ENCODE measurements around the gene TET3. TPM values are rescaled to one million over a fixed set of nuclear protein-coding genes. Genes with fewer than 3 reads are reported as not detected.

TET3 gene
- total RNA-seq, 1 donor from 2014 or later: 21.5 TPM

DNA sequence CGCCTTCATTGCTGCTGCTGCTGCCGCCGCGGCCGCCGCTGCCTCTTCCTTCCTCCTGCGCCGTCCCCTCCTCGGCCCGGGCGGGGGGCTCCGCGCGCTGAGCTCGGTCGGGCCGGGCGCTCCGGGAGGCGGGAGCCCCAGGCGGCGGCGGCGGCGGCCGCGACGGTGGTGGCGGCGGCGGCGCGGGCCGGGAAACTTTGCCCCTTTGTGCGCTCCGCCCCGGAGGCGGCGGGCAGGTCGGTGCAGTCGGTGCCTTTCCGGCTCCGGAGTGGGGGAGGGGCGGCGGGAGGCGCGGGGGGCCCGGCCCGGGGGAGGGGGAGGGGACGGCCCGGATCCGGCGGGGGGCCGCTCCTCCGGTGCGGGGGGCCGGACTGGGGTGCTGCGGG, 205 bp downstream of the TET3 start:
- no peaks in the 10 kb centered on the region for H3K9me3 ChIP-seq
- H3K36me3 ChIP-seq: no peaks in the 10 kb centered on the region
- peak overlapping the region; percentile 92 for H3K27ac ChIP-seq
- H3K4me1 ChIP-seq: peaks cover 85% of the 10 kb centered on the region
- intact Hi-C loops (cut with DNase I): no loop called here
- DNase-seq (peak; percentile 74), ATAC-seq (no peak)
- TF ChIP-seq, protein P1, sequence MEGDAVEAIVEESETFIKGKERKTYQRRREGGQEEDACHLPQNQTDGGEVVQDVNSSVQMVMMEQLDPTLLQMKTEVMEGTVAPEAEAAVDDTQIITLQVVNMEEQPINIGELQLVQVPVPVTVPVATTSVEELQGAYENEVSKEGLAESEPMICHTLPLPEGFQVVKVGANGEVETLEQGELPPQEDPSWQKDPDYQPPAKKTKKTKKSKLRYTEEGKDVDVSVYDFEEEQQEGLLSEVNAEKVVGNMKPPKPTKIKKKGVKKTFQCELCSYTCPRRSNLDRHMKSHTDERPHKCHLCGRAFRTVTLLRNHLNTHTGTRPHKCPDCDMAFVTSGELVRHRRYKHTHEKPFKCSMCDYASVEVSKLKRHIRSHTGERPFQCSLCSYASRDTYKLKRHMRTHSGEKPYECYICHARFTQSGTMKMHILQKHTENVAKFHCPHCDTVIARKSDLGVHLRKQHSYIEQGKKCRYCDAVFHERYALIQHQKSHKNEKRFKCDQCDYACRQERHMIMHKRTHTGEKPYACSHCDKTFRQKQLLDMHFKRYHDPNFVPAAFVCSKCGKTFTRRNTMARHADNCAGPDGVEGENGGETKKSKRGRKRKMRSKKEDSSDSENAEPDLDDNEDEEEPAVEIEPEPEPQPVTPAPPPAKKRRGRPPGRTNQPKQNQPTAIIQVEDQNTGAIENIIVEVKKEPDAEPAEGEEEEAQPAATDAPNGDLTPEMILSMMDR (IDR thresholded peaks at IDR 0.05): no peak
- peak overlapping the region; percentile 68 for H3K4me3 ChIP-seq
- H3K27me3 ChIP-seq (ENCODE audit: low read depth): no peaks in the 10 kb centered on the region

DNA sequence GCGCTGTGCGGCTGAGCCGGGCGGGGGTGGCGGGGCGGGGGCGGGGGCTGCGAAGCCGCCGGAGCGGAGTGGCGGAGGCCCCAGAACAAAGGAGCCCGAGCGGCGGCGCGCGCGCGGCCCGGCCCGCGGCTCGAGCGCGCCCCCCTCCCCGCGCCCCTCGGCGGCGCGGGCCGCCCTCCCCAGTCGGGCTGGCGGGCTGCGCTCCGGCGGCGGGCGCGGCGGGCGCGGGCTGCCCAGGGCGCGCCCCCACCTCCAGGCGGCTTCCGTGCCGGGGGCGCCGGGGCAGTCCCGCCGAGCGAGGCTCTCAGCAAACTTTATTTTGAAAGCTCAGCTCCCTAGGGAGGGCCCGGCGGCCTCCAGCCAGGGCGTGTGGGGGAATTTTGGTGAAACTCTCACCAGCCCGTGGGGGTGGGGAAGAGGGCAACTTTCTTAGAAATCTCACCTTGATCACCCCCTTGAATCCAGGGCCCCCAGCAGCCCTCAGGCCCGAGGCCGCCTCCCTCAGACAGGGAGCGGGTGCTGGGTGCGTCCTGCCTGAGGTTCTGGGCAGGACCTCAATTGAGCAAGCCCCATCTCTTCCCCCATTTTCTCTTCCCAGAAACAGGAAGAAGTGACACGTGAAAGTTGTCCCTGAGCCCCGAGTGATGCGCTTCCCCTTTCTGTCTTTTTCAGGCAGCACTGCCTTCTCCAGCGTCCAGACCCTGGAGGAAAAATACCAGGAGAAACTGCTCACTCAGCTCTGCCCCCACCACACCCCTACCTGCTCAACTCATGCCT, 786 bp downstream of the TET3 start:
- H3K27me3 ChIP-seq (ENCODE audit: low read depth): no peaks in the 10 kb centered on the region
- ATAC-seq (no peak), DNase-seq (peak; percentile 64)
- peak overlapping the region; percentile 92 for H3K27ac ChIP-seq
- intact Hi-C loops (cut with DNase I): no loop called here
- TF ChIP-seq, protein P1 (IDR thresholded peaks at IDR 0.05): no peak
- H3K36me3 ChIP-seq: no peaks in the 10 kb centered on the region
- H3K4me1 ChIP-seq: peaks cover 82% of the 10 kb centered on the region
- peak overlapping the region; percentile 68 for H3K4me3 ChIP-seq
- no peaks in the 10 kb centered on the region for H3K9me3 ChIP-seq

DNA sequence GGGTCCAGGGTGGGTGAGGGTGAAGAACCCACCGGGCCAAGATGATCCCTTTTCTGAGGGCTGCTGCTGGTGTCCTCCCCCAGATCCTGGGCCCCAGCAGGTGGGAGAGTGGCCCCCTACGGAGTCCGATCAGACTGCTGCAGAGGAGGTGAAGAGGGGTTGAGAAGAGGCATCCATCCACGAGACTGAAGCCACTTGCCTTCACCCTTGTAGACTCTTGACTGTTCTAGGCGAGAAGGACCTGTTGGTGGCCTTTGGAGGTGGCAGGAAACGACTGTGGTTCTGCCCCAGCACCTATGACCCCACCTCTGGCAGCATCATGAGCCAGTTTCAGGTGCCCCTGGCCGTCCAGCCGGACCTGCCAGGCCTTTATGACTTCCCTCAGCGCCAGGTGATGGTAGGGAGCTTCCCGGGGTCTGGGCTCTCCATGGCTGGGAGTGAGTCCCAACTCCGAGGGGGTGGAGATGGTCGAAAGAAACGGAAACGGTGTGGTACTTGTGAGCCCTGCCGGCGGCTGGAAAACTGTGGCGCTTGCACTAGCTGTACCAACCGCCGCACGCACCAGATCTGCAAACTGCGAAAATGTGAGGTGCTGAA, 1.5 kb downstream of the TET3 start:
- no peaks in the 10 kb centered on the region for H3K9me3 ChIP-seq

DNA sequence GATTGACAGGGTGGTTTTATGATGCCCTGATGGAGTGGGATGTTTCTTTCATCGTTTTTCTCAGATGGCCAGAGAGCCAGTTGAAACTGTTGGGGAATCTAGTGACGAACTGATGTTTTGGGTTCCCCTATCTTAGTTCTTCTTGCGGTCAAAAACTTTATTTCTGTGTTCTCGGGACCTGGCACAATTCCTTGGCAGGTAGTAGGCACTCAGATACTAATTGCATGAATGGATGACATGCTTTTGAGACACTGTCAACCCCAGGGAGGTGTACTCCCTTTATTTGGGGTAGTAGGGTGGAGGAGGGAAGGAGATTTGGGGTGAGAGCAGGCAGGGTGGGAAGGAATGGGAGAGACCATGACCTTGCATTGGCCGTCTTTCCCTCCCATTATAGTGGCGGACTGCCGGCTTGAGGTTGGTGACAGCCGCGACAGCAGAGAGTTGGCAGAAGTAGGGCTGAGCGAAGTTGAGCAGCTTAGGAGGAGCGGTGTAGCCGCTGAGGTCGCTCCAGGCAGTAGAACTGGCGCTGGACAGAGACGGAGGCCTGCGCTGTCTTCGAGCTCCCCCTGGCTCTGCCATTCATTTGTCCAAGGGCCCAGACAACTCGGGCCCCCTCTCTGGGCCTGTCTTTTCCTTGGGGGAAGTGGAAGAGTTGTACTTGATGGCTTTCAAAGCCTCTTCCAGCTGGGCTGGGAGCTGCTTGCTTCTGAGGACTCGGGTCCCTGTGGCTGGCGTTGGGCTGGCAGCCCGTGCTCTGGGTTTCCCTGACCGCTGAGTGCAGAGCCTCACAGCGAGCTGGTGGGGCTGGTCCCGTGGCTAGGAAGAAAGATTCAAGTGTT, 2.6 kb downstream of the TET3 start:
- Histone ChIP-seq H3K27me3 (ENCODE audit: low read depth) (no peaks in the 10 kb centered on the region), H3K9me3 (no peaks in the 10 kb centered on the region), H3K27ac (peak overlapping the region; percentile 12), H3K4me1 (peaks cover 64% of the 10 kb centered on the region), H3K4me3 (peak overlapping the region; percentile 68), H3K36me3 (no peaks in the 10 kb centered on the region)
- ATAC-seq (peak; percentile 44 to 52), DNase-seq (peak; percentile 74)
- TF ChIP-seq, protein P1 (IDR thresholded peaks at IDR 0.05): peak; percentile 50
- intact Hi-C loops (cut with DNase I): no loop called here

More for the DNA sequence above, 1.5 kb downstream of the TET3 start:
- peak overlapping the region; percentile 68 for H3K4me3 ChIP-seq
- peaks cover 75% of the 10 kb centered on the region for H3K4me1 ChIP-seq
- H3K27me3 ChIP-seq (ENCODE audit: low read depth): no peaks in the 10 kb centered on the region
- H3K36me3 ChIP-seq: no peaks in the 10 kb centered on the region
- intact Hi-C loops (cut with DNase I): no loop called here
- TF ChIP-seq, protein P1 (IDR thresholded peaks at IDR 0.05): no peak
- peak overlapping the region; percentile 86 for H3K27ac ChIP-seq
- DNase-seq (no peak), ATAC-seq (no peak)

DNA sequence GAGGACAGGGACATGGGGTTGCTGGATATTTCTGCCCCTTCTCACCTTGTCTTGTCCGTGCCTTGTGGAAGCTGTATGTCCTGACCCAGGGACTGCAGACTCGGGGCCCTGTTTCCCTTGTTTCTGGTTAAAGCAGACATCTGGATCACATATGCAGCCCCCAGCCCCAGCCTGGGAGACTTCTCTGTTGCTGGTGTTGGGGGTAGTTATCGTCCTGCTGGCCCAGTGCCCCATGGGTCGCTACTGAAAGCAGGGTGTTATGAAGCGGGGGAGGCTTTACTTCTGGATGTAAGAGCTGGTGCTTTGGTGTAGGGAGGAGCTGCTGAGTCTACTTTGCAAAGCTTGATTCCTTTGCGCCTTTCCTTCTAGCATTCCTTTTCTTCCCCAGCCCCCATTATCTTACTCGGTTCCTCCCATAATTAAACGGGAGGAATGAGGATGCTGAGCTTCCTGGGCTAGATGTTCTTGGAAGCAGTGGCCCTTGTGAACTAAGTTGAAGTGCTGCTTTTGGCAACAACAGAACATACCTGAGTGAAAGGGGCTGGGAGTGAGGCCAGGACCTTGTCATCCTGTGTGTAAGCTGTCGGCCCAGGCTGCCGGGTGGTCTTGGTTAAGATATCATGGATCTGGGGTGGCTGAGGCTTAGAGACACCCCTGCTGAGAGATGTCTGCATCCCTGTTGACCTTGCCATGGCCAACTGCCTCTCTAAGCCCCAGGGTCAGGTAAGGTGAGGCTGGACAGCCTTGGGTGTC, 3.4 kb downstream of the TET3 start:
- no peaks in the 10 kb centered on the region for H3K27me3 ChIP-seq (ENCODE audit: low read depth)
- ATAC-seq: no peak
- no peaks in the 10 kb centered on the region for H3K36me3 ChIP-seq
- H3K4me1 ChIP-seq: peaks cover 61% of the 10 kb centered on the region
- H3K9me3 ChIP-seq: no peaks in the 10 kb centered on the region
- intact Hi-C loops (cut with DNase I): no loop called here
- H3K4me3 ChIP-seq: peak overlapping the region; percentile 68
- TF ChIP-seq, protein P1 (IDR thresholded peaks at IDR 0.05): no peak
- H3K27ac ChIP-seq: peak overlapping the region; percentile 12
- DNase-seq: peak; percentile 62
